SK-N-SH (cell line): Measurements from ENCODE around the gene TTYH3.

Experiments used
- CTCF ChIP-seq: fragments of 200-600 bp; sonication (generic); IDR thresholded peaks from 2 replicates; pipeline ENCODE4 v1.6.1; 2017; ENCODE audit warnings: antibody characterized with exemption, mild to moderate bottlenecking, moderate library complexity
- FOSL2 ChIP-seq: IDR thresholded peaks from 2 replicates; pipeline ENCODE4 v1.4.0; 2012; ENCODE audit warnings: low read depth, mild to moderate bottlenecking, moderate library complexity, borderline replicate concordance
- GABPA ChIP-seq: IDR thresholded peaks from 2 replicates; pipeline ENCODE4 v1.4.0; 2012; ENCODE audit warnings: low read depth, mild to moderate bottlenecking
- NFIC ChIP-seq: IDR thresholded peaks from 2 replicates; pipeline ENCODE4 v1.4.0; 2012; ENCODE audit warnings: borderline replicate concordance
- POLR2AphosphoS5 ChIP-seq: IDR thresholded peaks from 2 replicates; pipeline ENCODE4 v1.6.1; 2012; ENCODE audit warnings: low read depth, low read length
- RFX5 ChIP-seq: IDR thresholded peaks from 2 replicates; pipeline ENCODE4 v1.6.1; 2012; ENCODE audit warnings: mild to moderate bottlenecking, improper control_type of control experiment, low read length
- RXRA ChIP-seq: IDR thresholded peaks from 2 replicates; pipeline ENCODE4 v1.4.0; 2012; ENCODE audit warnings: low read depth, mild to moderate bottlenecking, borderline replicate concordance
- SIN3A ChIP-seq: IDR thresholded peaks from 2 replicates; pipeline ENCODE4 v1.6.1; 2012; ENCODE audit warnings: low read depth, mild to moderate bottlenecking, low read length, moderate library complexity, borderline replicate concordance
- USF1 ChIP-seq: IDR thresholded peaks from 2 replicates; pipeline ENCODE4 v1.4.0; 2012; ENCODE audit warnings: low read depth, borderline replicate concordance

- TF ChIP-seq SIN3A (no peak), CTCF (no peak), GABPA (no peak), POLR2AphosphoS5 (no peak), NFIC (no peak), RXRA (no peak), USF1 (no peak), RFX5 (no peak), FOSL2 (no peak)
These were observed 9.1 kb downstream of the TTYH3 start for GRCh38 chr7:2640846-2641316.
